Measurements from ENCODE around the gene DCAF4.

DCAF4 gene

GRCh38 chr14:72941286-72941985 lies 15.2 kb downstream of the DCAF4 start:
- H3K18ac ChIP-seq (ENCODE audit: low read length) = no peak overlapping the region
- no peak overlapping the region for H3K23ac ChIP-seq (ENCODE audit: low read length)
- H3K79me1 ChIP-seq (ENCODE audit: low read length) = no peaks in the 10 kb centered on the region
- H2BK120ac ChIP-seq (ENCODE audit: insufficient read depth, low read length, poor library complexity) = no peak overlapping the region
- no peak overlapping the region for H4K91ac ChIP-seq (ENCODE audit: low read depth, low read length)
- no CpG with 5 or more reads among the region's 12 CpGs for WGBS (ENCODE audit: extremely low coverage, insufficient coverage, insufficient read length)
- no peak overlapping the region for H2AK5ac ChIP-seq (ENCODE audit: low read length)
- H3K4me1 ChIP-seq (ENCODE audit: control insufficient read depth in 1 of 2, insufficient read depth in 2 of 2, low read length in 2 of 2) = no peaks in the 10 kb centered on the region
- no peak overlapping the region for H3K27ac ChIP-seq (ENCODE audit: low read depth, low read length)
- no peak overlapping the region for H3K4me2 ChIP-seq (ENCODE audit: low read length)
- peaks cover 41 to 47% of the 10 kb centered on the region in 2 experiments for H3K36me3 ChIP-seq (ENCODE audit: control insufficient read depth in 1 of 2, insufficient read depth in 2 of 2, low read length in 2 of 2)
- peaks cover 3% of the 10 kb centered on the region for H3K9me3 ChIP-seq (ENCODE audit: insufficient read depth, low read depth, low read length)
- no peak overlapping the region for H2BK12ac ChIP-seq (ENCODE audit: low read length)
- H3K27me3 ChIP-seq (ENCODE audit: insufficient read depth, low read length) = no peaks in the 10 kb centered on the region
- H2AFZ ChIP-seq (ENCODE audit: insufficient read depth, low read length, poor library complexity) = no peak overlapping the region
- H3K4me3 ChIP-seq (ENCODE audit: low read depth, low read length) = no peak overlapping the region
- H3K14ac ChIP-seq (ENCODE audit: low read length) = no peak overlapping the region
- no peak overlapping the region for H4K12ac ChIP-seq (ENCODE audit: low read depth, low read length)
- H3K79me2 ChIP-seq (ENCODE audit: control insufficient read depth, insufficient read depth, low read length, poor library complexity) = no peaks in the 10 kb centered on the region
- DNase-seq = no peak
- no peak overlapping the region for H2BK5ac ChIP-seq (ENCODE audit: low read depth, low read length, poor library complexity)
- no peak overlapping the region for H3K4ac ChIP-seq (ENCODE audit: low read depth, low read length)
- H3K9ac ChIP-seq (ENCODE audit: low read length) = no peak overlapping the region
- H4K8ac ChIP-seq (ENCODE audit: low read depth, low read length) = no peak overlapping the region

- DNase-seq = no peak
- no peaks in the 10 kb centered on the region for H3K79me1 ChIP-seq (ENCODE audit: low read length)
- no peak overlapping the region for H3K27ac ChIP-seq (ENCODE audit: low read depth, low read length)
- H2BK120ac ChIP-seq (ENCODE audit: insufficient read depth, low read length, poor library complexity) = no peak overlapping the region
- H3K4me1 ChIP-seq (ENCODE audit: control insufficient read depth in 1 of 2, insufficient read depth in 2 of 2, low read length in 2 of 2) = no peaks in the 10 kb centered on the region
- H3K4me2 ChIP-seq (ENCODE audit: low read length) = no peak overlapping the region
- H3K4me3 ChIP-seq (ENCODE audit: low read depth, low read length) = no peak overlapping the region
- no peaks in the 10 kb centered on the region for H3K27me3 ChIP-seq (ENCODE audit: insufficient read depth, low read length)
- no peak overlapping the region for H3K18ac ChIP-seq (ENCODE audit: low read length)
- no peak overlapping the region for H2AK5ac ChIP-seq (ENCODE audit: low read length)
- H3K9ac ChIP-seq (ENCODE audit: low read length) = no peak overlapping the region
- no peak overlapping the region for H3K4ac ChIP-seq (ENCODE audit: low read depth, low read length)
- H3K14ac ChIP-seq (ENCODE audit: low read length) = no peak overlapping the region
- no peak overlapping the region for H2AFZ ChIP-seq (ENCODE audit: insufficient read depth, low read length, poor library complexity)
- no peak overlapping the region for H2BK5ac ChIP-seq (ENCODE audit: low read depth, low read length, poor library complexity)
- no peak overlapping the region for H4K8ac ChIP-seq (ENCODE audit: low read depth, low read length)
- H3K9me3 ChIP-seq (ENCODE audit: insufficient read depth, low read depth, low read length) = peaks cover 2% of the 10 kb centered on the region
- H3K36me3 ChIP-seq (ENCODE audit: control insufficient read depth in 1 of 2, insufficient read depth in 2 of 2, low read length in 2 of 2) = peaks cover 47 to 58% of the 10 kb centered on the region in 2 experiments
- H4K91ac ChIP-seq (ENCODE audit: low read depth, low read length) = no peak overlapping the region
- no peak overlapping the region for H4K12ac ChIP-seq (ENCODE audit: low read depth, low read length)
- no CpG with 5 or more reads among the region's 14 CpGs for WGBS (ENCODE audit: extremely low coverage, insufficient coverage, insufficient read length)
- H3K79me2 ChIP-seq (ENCODE audit: control insufficient read depth, insufficient read depth, low read length, poor library complexity) = no peaks in the 10 kb centered on the region
- no peak overlapping the region for H2BK12ac ChIP-seq (ENCODE audit: low read length)
- H3K23ac ChIP-seq (ENCODE audit: low read length) = no peak overlapping the region
Observed at GRCh38 chr14:72942934-72943333, 16.7 kb downstream of the DCAF4 start.

- H2BK5ac ChIP-seq (ENCODE audit: low read depth, low read length, poor library complexity) = no peak overlapping the region
- WGBS (ENCODE audit: extremely low coverage, insufficient coverage, insufficient read length) = no CpG with 5 or more reads among the region's 13 CpGs
- H3K9ac ChIP-seq (ENCODE audit: low read length) = no peak overlapping the region
- no peak overlapping the region for H3K18ac ChIP-seq (ENCODE audit: low read length)
- no peaks in the 10 kb centered on the region for H3K4me1 ChIP-seq (ENCODE audit: control insufficient read depth in 1 of 2, insufficient read depth in 2 of 2, low read length in 2 of 2)
- H2AK5ac ChIP-seq (ENCODE audit: low read length) = no peak overlapping the region
- H2AFZ ChIP-seq (ENCODE audit: insufficient read depth, low read length, poor library complexity) = no peak overlapping the region
- H3K36me3 ChIP-seq (ENCODE audit: control insufficient read depth in 1 of 2, insufficient read depth in 2 of 2, low read length in 2 of 2) = peaks cover 45 to 55% of the 10 kb centered on the region in 2 experiments
- no peak overlapping the region for H2BK12ac ChIP-seq (ENCODE audit: low read length)
- no peak for DNase-seq
- no peaks in the 10 kb centered on the region for H3K79me2 ChIP-seq (ENCODE audit: control insufficient read depth, insufficient read depth, low read length, poor library complexity)
- H3K27ac ChIP-seq (ENCODE audit: low read depth, low read length) = no peak overlapping the region
- H3K4ac ChIP-seq (ENCODE audit: low read depth, low read length) = no peak overlapping the region
- no peak overlapping the region for H4K12ac ChIP-seq (ENCODE audit: low read depth, low read length)
- no peak overlapping the region for H3K4me2 ChIP-seq (ENCODE audit: low read length)
- no peaks in the 10 kb centered on the region for H3K9me3 ChIP-seq (ENCODE audit: insufficient read depth, low read depth, low read length)
- no peaks in the 10 kb centered on the region for H3K79me1 ChIP-seq (ENCODE audit: low read length)
- no peak overlapping the region for H3K14ac ChIP-seq (ENCODE audit: low read length)
- no peak overlapping the region for H2BK120ac ChIP-seq (ENCODE audit: insufficient read depth, low read length, poor library complexity)
- H4K91ac ChIP-seq (ENCODE audit: low read depth, low read length) = no peak overlapping the region
- H3K27me3 ChIP-seq (ENCODE audit: insufficient read depth, low read length) = no peaks in the 10 kb centered on the region
- H4K8ac ChIP-seq (ENCODE audit: low read depth, low read length) = no peak overlapping the region
- no peak overlapping the region for H3K23ac ChIP-seq (ENCODE audit: low read length)
- no peak overlapping the region for H3K4me3 ChIP-seq (ENCODE audit: low read depth, low read length)
Observed at GRCh38 chr14:72943876-72944430, 17.7 kb downstream of the DCAF4 start.

GRCh38 chr14:72945356-72946027 lies 19.2 kb downstream of the DCAF4 start:
- Histone ChIP-seq H3K79me2 (ENCODE audit: control insufficient read depth, insufficient read depth, low read length, poor library complexity) (no peaks in the 10 kb centered on the region), H3K14ac (ENCODE audit: low read length) (no peak overlapping the region), H3K4ac (ENCODE audit: low read depth, low read length) (no peak overlapping the region), H3K9me3 (ENCODE audit: insufficient read depth, low read depth, low read length) (no peaks in the 10 kb centered on the region), H2AFZ (ENCODE audit: insufficient read depth, low read length, poor library complexity) (no peak overlapping the region), H4K12ac (ENCODE audit: low read depth, low read length) (no peak overlapping the region), H2BK120ac (ENCODE audit: insufficient read depth, low read length, poor library complexity) (no peak overlapping the region), H4K8ac (ENCODE audit: low read depth, low read length) (no peak overlapping the region), H3K23ac (ENCODE audit: low read length) (no peak overlapping the region), H3K9ac (ENCODE audit: low read length) (no peak overlapping the region), H4K91ac (ENCODE audit: low read depth, low read length) (no peak overlapping the region), H3K4me3 (ENCODE audit: low read depth, low read length) (no peak overlapping the region), H3K79me1 (ENCODE audit: low read length) (no peaks in the 10 kb centered on the region), H3K18ac (ENCODE audit: low read length) (no peak overlapping the region), H2BK5ac (ENCODE audit: low read depth, low read length, poor library complexity) (no peak overlapping the region), H3K27ac (ENCODE audit: low read depth, low read length) (no peak overlapping the region), H3K4me1 (ENCODE audit: control insufficient read depth in 1 of 2, insufficient read depth in 2 of 2, low read length in 2 of 2) (no peaks in the 10 kb centered on the region), H2BK12ac (ENCODE audit: low read length) (no peak overlapping the region), H3K27me3 (ENCODE audit: insufficient read depth, low read length) (no peaks in the 10 kb centered on the region), H3K36me3 (ENCODE audit: control insufficient read depth in 1 of 2, insufficient read depth in 2 of 2, low read length in 2 of 2) (peaks cover 41 to 53% of the 10 kb centered on the region in 2 experiments), H2AK5ac (ENCODE audit: low read length) (no peak overlapping the region), H3K4me2 (ENCODE audit: low read length) (no peak overlapping the region)
- DNase-seq = no peak
- no CpG with 5 or more reads among the region's 13 CpGs for WGBS (ENCODE audit: extremely low coverage, insufficient coverage, insufficient read length)

Data from trophoblast cell (in vitro differentiated cells and primary cell).